Activated CD8-positive, alpha-beta T cell treated with anti-CD3 and anti-CD28 coated beads, Interleukin-2, amount 10 ng/mL, durations not matched to agents 7 days and 5 days (primary cell): ENCODE measurements around the gene CYBB. TPM values are rescaled to one million over a fixed set of nuclear protein-coding genes. Genes with fewer than 3 reads are reported as not detected.
A peak's percentile ranks its signal among the peaks of the same experiment; 100 is the strongest.
"Not testable (repeated sequence)": the region's sequence is repeated elsewhere in the genome, so short reads cannot be mapped to it uniquely, and the experiment has no call there.

Experiments used
- ATAC-seq: fragments of 150-1000 bp; cut with Tn5 transposase; one replicate; pipeline ENCODE4 v1.10.0; 2021; ENCODE audit warnings: moderate library complexity
- CTCF ChIA-PET: fragments of 350-600 bp; sonication (Branson Sonifier 250); formaldehyde crosslinking; loops from one replicate; lab custom pipeline; 2021; ENCODE audit warnings: antibody characterized with exemption; lab: Charles Lee
- POLR2A ChIA-PET: fragments of 350-600 bp; sonication (Branson Sonifier 250); formaldehyde crosslinking; loops from one replicate; lab custom pipeline; 2021; ENCODE audit warnings: antibody characterized with exemption; lab: Charles Lee
- DNase-seq: peaks from one replicate; pipeline ENCODE4 v3.0.0-alpha.2; 2020
- H3K27ac Mint-ChIP-seq: one replicate; pipeline ENCODE4 v1.8.0; 2021; ENCODE audit warnings: mild to moderate bottlenecking, mixed read lengths
- H3K27me3 Mint-ChIP-seq: one replicate; pipeline ENCODE4 v1.8.0; 2021; ENCODE audit warnings: low read depth, mixed read lengths
- H3K36me3 Mint-ChIP-seq: one replicate; pipeline ENCODE4 v1.8.0; 2021; ENCODE audit warnings: low read depth, mixed read lengths
- H3K4me1 Mint-ChIP-seq: one replicate; pipeline ENCODE4 v1.8.0; 2021; ENCODE audit warnings: low read depth, mixed read lengths
- H3K4me3 Mint-ChIP-seq: one replicate; pipeline ENCODE4 v1.8.0; 2021; ENCODE audit warnings: mild to moderate bottlenecking, mixed read lengths
- H3K9me3 Mint-ChIP-seq: one replicate; pipeline ENCODE4 v1.8.0; 2022; ENCODE audit warnings: mixed read lengths; ENCODE audit not compliant: insufficient read depth
- total RNA-seq, 2 experiments: library from RNA; stranded (reverse); gene quantifications; one replicate each; pipeline ENCODE4 v1.2.3, GENCODE V29; 2021

Gene CYBB
- total RNA-seq, 2 experiments from 2014 or later: not detected

DNA sequence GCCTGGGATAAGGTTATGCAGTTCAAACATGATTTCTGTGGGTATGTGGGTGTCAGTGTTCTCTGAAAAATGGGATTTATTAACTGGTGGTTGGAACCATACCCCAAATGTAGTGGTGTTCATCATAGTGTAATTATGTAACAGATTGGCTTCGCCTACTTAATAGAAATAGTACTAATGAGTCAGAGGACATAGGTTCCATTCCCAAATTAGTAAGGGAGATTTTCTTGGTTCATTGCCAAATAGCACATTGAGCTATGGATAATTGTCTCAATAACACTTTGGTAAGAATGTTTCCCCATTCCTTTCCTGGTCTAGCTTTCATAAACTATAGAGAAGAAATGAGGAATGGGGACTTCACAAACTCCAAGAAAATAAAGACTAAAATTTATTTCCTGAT is 20.5 kb upstream of the CYBB start:
- Mint-ChIP-seq H3K4me3 (no peak overlapping the region), H3K36me3 (peaks cover 4% of the 10 kb centered on the region), H3K27me3 (no peaks in the 10 kb centered on the region), H3K27ac (no peak overlapping the region), H3K4me1 (peaks cover 29% of the 10 kb centered on the region), H3K9me3 (peaks cover 5% of the 10 kb centered on the region)
- DNase-seq (no peak), ATAC-seq (no peak)
- ChIA-PET POLR2A (interaction anchor here (0.6 kb wide), 1 partner anchor 66 kb away, joined by 3 read pairs; no protein-coding TSS in a partner anchor), CTCF (no interaction called here)

DNA sequence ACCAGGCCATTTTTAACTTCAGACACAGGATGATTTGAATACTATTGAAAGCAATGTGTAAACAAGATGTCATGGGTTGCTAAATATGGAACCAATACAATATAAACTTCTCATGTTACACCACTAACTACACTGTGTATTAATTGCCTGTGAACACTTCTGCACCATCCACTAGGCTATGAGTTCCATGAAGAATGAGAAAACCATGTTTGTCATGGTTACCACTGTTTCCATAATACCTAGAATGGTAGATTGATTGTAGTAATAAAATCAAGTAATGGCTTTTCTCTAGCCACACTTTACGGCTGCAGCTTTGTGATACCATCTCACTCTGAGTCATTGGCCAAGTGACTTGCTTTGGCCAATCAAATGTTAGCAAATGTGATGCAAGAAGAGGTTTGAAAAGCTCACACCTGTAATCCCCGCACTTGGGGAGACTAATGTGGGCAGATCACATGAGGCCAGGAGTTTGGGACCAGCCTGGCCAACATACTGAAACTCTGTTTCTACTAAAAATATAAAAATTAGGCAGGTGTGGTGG is 19.9 kb upstream of the CYBB start:
- ChIA-PET CTCF (no interaction called here), POLR2A (interaction anchor here (0.6 kb wide), 1 partner anchor 66 kb away, joined by 3 read pairs; no protein-coding TSS in a partner anchor)
- Mint-ChIP-seq H3K36me3 (peaks cover 4% of the 10 kb centered on the region), H3K9me3 (peaks cover 5% of the 10 kb centered on the region), H3K4me3 (no peak overlapping the region), H3K27ac (no peak overlapping the region), H3K27me3 (no peaks in the 10 kb centered on the region), H3K4me1 (peaks cover 29% of the 10 kb centered on the region)
- DNase-seq: no peak
- no peak for ATAC-seq

DNA sequence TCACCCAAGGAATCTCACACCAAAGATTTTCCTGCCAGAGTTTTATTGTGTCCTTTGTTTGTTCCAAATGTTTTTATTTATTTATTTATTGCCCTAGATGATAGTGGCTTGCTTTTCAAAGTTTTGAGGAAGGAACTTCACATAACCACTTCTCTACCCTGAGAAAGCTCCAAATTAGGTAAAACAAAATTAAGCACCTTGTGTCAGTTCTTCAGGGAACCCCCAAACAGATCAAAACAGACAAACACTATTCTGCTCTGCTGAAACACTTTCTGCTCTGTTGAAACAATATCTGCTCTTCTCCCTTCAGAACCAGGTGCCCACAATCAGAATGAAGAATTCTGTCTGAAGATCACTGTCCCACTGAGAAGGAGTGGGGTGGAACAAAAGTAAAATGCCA is 16.5 kb upstream of the CYBB start:
- no peak for DNase-seq
- CTCF ChIA-PET: interaction anchor here (1.0 to 4.1 kb wide), 4 partner anchors 13 to 63 kb away, joined by 4 to 11 read pairs (median 6); no protein-coding TSS in a partner anchor
- H3K36me3 Mint-ChIP-seq: peaks cover 4% of the 10 kb centered on the region

DNA sequence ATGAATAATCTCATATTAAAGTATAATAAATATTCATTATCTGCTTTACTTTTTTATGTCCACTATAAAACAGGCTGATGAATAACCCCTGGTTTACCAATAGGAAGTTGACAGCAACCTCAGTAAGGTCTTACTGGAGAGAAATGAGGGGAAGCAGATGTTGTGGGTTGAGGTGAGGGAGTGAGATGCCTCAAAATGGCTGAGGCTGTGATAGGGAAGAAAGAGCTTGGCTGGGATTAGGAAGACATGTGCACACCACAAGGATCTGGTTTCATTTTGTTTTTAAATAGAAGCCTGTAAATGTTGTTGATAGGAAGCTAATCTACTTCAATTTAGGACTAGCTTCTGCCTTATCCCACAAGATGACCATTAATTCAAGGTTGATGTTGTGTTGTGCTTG is 14.4 kb upstream of the CYBB start:
- ATAC-seq: no peak
- ChIA-PET CTCF (interaction anchor here (0.9 to 1.1 kb wide), 2 partner anchors 19 to 60 kb away, joined by 3 to 8 read pairs; no protein-coding TSS in a partner anchor), POLR2A (no interaction called here)
- DNase-seq: no peak
- H3K4me3 Mint-ChIP-seq: no peak overlapping the region
- H3K36me3 Mint-ChIP-seq: peaks cover 2% of the 10 kb centered on the region
- H3K27ac Mint-ChIP-seq: no peak overlapping the region
- H3K27me3 Mint-ChIP-seq: no peaks in the 10 kb centered on the region
- peaks cover 29% of the 10 kb centered on the region for H3K4me1 Mint-ChIP-seq
- H3K9me3 Mint-ChIP-seq: peaks cover 5% of the 10 kb centered on the region

More for the DNA sequence above, 16.5 kb upstream of the CYBB start:
- H3K4me3 Mint-ChIP-seq: no peak overlapping the region
- no peaks in the 10 kb centered on the region for H3K27me3 Mint-ChIP-seq
- peaks cover 6% of the 10 kb centered on the region for H3K9me3 Mint-ChIP-seq
- peaks cover 31% of the 10 kb centered on the region for H3K4me1 Mint-ChIP-seq
- ATAC-seq: no peak
- H3K27ac Mint-ChIP-seq: no peak overlapping the region
- POLR2A ChIA-PET: no interaction called here

DNA sequence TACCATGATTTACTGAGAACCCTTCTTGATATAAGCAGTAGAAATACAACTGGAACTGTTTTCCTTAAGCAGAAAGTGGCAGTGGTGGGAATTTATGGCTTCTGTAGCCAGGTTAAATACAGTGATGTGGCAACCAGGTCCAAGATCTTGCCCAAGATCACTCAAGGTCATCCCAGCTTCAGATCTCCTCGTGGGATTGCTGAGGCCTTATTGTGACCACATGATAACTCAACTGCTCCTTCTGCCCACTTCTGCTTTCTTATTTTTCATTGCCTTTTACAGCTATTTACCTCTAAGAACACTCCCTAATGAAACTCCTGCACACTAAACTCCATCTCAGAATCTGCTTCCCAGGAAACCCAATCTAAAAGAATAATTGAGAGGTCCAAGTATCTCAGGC is 12.4 kb upstream of the CYBB start:
- Mint-ChIP-seq H3K9me3 (peaks cover 5% of the 10 kb centered on the region), H3K4me3 (no peak overlapping the region), H3K27me3 (no peaks in the 10 kb centered on the region), H3K36me3 (peaks cover 2% of the 10 kb centered on the region), H3K4me1 (peaks cover 35% of the 10 kb centered on the region), H3K27ac (no peak overlapping the region)
- no peak for ATAC-seq
- POLR2A ChIA-PET: no interaction called here
- CTCF ChIA-PET: no interaction called here
- no peak for DNase-seq

DNA sequence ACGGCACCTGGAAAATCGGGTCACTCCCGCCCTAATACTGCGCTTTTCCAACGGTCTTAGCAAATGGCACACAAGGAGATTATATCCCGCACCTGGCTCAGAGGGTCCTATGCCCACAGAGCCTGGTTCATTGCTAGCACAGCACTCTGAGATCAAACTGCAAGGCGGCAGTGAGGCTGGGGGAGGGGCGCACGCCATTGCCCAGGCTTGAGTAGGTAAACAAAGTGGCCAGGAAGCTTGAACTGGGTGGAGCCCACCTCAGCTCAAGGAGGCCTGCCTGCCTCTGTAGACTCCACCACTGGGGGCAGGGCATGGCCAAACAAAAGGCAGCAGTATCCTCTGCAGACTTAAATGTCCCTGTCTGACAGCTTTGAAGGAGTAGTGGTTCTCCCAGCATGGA is 11.0 kb upstream of the CYBB start:
- H3K36me3 Mint-ChIP-seq, ATAC-seq, H3K27me3 Mint-ChIP-seq, H3K4me3 Mint-ChIP-seq, DNase-seq, CTCF ChIA-PET, H3K27ac Mint-ChIP-seq, H3K9me3 Mint-ChIP-seq, POLR2A ChIA-PET: not testable (repeated sequence)
- peaks cover 27% of the 10 kb centered on the region for H3K4me1 Mint-ChIP-seq

DNA sequence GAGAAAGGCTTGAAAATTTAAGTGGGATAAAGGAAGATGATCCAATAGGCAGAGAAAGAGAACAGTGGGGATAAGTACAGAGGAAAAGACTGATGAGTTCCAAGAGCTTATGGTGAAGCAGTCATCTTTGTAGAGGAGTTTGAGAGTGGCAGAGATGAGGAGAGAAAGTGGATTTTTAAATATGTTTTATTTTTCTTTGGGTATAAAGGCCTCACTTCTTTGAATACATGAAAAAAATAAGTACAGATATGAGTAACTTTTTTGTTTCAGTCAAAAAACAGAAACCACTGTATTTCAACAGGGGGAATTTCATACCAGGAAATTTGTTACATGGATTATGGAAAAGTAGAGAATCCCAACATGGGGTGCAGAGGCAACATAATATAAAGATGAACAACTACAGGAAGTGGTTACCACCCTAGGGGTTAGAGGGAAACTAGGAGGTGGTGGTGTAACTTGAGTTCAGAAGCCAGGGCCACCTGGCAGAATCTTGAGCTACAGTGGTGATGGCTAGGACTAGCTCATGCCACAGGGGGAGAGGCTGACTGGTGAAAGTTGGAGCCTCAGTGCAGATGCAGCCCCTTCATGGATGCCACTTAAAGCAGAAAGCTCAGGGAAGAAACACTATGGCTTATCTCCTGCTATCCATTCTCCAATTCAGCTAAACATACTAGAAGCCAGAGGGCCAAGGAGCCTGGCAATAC is 3.4 kb upstream of the CYBB start:
- no peak overlapping the region for H3K4me3 Mint-ChIP-seq
- ChIA-PET CTCF (interaction anchor here (0.8 to 1.9 kb wide), 6 partner anchors 12 to 49 kb away, joined by 3 to 13 read pairs (median 4); no protein-coding TSS in a partner anchor), POLR2A (interaction anchor here (1.0 kb wide), 1 partner anchor 23 kb away, joined by 3 read pairs; no protein-coding TSS in a partner anchor)
- peak overlapping the region; percentile 43 for H3K27ac Mint-ChIP-seq
- DNase-seq (peak; percentile 33), ATAC-seq (peak; percentile 85)
- H3K27me3 Mint-ChIP-seq: no peaks in the 10 kb centered on the region
- H3K4me1 Mint-ChIP-seq: peaks cover 31% of the 10 kb centered on the region
- H3K36me3 Mint-ChIP-seq: no peaks in the 10 kb centered on the region
- H3K9me3 Mint-ChIP-seq: no peaks in the 10 kb centered on the region

DNA sequence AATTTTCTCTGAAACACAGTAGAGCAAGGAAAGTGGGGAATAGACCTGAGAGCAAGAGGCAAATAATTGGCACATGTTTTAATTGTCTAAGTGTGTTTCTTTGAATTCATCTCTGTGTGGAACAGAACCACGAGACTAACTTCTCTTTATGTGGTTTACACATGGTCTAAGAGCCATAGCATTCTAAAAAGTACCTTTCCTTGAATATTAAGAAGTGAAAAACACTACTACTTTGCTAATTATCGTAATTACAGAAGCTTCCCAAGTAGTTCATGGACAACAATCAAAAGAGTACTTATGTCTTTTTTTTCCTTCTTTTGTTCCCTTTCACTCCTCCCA is 2.9 kb upstream of the CYBB start:
- ChIA-PET CTCF (interaction anchor here (0.8 to 1.9 kb wide), 5 partner anchors 14 to 48 kb away, joined by 3 to 13 read pairs (median 4); no protein-coding TSS in a partner anchor), POLR2A (interaction anchor here (1.0 kb wide), 1 partner anchor 24 kb away, joined by 3 read pairs; no protein-coding TSS in a partner anchor)
- ATAC-seq (peak; percentile 64), DNase-seq (no peak)
- Mint-ChIP-seq H3K4me3 (no peak overlapping the region), H3K27ac (peak overlapping the region; percentile 43), H3K36me3 (no peaks in the 10 kb centered on the region), H3K27me3 (no peaks in the 10 kb centered on the region), H3K9me3 (peaks cover under 1% of the 10 kb centered on the region), H3K4me1 (peaks cover 31% of the 10 kb centered on the region)

DNA sequence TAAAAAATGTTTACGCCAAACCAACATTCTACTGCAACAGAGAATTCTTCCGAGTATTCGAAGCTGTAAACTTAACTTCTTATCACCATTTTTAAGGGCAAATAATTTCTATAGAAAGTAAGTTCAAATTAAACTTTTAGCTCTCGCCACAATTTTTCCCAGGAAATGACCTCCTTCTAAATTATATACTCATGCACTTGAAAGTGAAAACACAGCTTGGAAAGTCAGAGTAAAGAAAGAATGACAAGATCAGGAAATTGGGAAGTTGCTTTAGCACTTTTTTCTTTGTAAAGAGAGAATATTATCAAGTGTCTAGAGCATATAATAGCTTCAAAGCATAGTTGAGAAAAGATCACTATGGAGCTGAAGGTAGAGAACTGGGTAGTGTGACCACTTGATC is 1.2 kb downstream of the CYBB start:
- no peak overlapping the region for H3K27ac Mint-ChIP-seq
- H3K9me3 Mint-ChIP-seq: peaks cover 5% of the 10 kb centered on the region
- ATAC-seq: no peak
- peaks cover 3% of the 10 kb centered on the region for H3K36me3 Mint-ChIP-seq
- no peak overlapping the region for H3K4me3 Mint-ChIP-seq
- no peak for DNase-seq
- ChIA-PET POLR2A (no interaction called here), CTCF (interaction anchor here (0.9 to 2.3 kb wide), 2 partner anchors 35 to 47 kb away, joined by 3 to 6 read pairs; no protein-coding TSS in a partner anchor)
- H3K27me3 Mint-ChIP-seq: no peaks in the 10 kb centered on the region
- H3K4me1 Mint-ChIP-seq: peaks cover 29% of the 10 kb centered on the region

DNA sequence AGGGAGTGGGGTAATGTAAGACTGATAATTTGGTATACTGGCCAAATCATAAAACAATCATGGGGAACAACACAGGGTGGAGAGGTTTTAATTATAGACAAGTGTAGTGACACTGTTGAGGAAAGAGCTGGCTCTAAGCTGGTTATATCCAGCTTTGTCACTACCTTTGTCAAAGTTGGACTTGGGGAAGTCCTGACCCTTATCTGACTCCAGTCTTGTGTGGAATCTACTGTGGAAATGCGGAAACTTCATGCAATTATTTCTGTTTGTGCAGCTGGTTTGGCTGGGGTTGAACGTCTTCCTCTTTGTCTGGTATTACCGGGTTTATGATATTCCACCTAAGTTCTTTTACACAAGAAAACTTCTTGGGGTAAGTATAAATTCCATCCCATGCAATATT is 2.0 kb downstream of the CYBB start:
- no peak overlapping the region for H3K4me3 Mint-ChIP-seq
- peaks cover 7% of the 10 kb centered on the region for H3K9me3 Mint-ChIP-seq
- peaks cover 3% of the 10 kb centered on the region for H3K36me3 Mint-ChIP-seq
- ATAC-seq: no peak
- POLR2A ChIA-PET: no interaction called here
- peaks cover 29% of the 10 kb centered on the region for H3K4me1 Mint-ChIP-seq
- H3K27me3 Mint-ChIP-seq: no peaks in the 10 kb centered on the region
- CTCF ChIA-PET: interaction anchor here (2.3 kb wide), 1 partner anchor 36 kb away, joined by 6 read pairs; no protein-coding TSS in a partner anchor
- DNase-seq: no peak
- no peak overlapping the region for H3K27ac Mint-ChIP-seq

DNA sequence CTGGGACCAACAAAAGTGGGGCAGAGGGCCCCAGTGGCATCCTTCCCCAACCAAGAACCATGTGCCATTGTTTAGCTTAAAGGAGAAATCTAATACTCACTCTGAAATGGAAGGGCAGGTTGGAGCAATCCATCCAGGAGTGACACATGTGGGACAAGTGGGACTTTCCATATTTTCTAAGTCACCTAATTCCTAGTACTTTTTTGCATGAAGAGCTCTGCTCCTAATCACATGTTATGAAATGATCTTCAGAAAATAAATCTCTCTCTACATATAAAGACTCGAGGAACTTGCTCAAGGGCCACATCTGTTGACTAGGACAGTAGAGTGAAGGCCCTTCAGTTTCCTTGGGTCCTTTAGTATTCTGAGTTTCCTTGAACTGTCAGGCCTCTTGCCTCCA is 2.5 kb downstream of the CYBB start:
- H3K9me3 Mint-ChIP-seq: peaks cover 12% of the 10 kb centered on the region

DNA sequence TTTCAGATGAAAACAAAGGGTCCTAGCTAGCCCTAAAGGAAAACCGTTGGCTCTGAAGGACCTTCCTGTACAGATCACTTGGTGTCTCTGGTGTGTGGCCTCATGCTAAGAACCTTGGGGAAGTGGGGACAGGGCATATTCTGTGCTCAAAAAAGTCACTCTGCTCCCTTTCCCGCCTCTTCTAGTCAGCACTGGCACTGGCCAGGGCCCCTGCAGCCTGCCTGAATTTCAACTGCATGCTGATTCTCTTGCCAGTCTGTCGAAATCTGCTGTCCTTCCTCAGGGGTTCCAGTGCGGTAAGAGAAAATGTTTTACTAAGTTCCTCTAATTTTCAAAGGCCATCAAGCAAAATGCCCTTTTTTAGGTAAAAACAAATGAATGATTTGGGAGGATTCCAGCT is 3.4 kb downstream of the CYBB start:
- no peak for ATAC-seq
- peaks cover 27% of the 10 kb centered on the region for H3K4me1 Mint-ChIP-seq
- ChIA-PET CTCF (interaction anchor here (2.4 kb wide), 1 partner anchor 38 kb away, joined by 10 read pairs; no protein-coding TSS in a partner anchor), POLR2A (no interaction called here)
- DNase-seq: no peak
- no peaks in the 10 kb centered on the region for H3K27me3 Mint-ChIP-seq
- peaks cover 13% of the 10 kb centered on the region for H3K9me3 Mint-ChIP-seq
- H3K27ac Mint-ChIP-seq: no peak overlapping the region
- peaks cover 7% of the 10 kb centered on the region for H3K36me3 Mint-ChIP-seq
- H3K4me3 Mint-ChIP-seq: no peak overlapping the region

More for the DNA sequence above, 2.5 kb downstream of the CYBB start:
- Mint-ChIP-seq H3K27me3 (no peaks in the 10 kb centered on the region), H3K27ac (no peak overlapping the region), H3K36me3 (peaks cover 6% of the 10 kb centered on the region), H3K4me3 (no peak overlapping the region), H3K4me1 (peaks cover 29% of the 10 kb centered on the region)
- ATAC-seq (no peak), DNase-seq (no peak)
- POLR2A ChIA-PET: no interaction called here
- CTCF ChIA-PET: interaction anchor here (2.3 kb wide), 1 partner anchor 36 kb away, joined by 6 read pairs; no protein-coding TSS in a partner anchor
